ENCODE data around the gene TMEM120B. TPM values are rescaled to one million over a fixed set of nuclear protein-coding genes. Genes with fewer than 3 reads are reported as not detected.
"Not testable (repeated sequence)": the region's sequence is repeated elsewhere in the genome, so short reads cannot be mapped to it uniquely, and the experiment has no call there.

TMEM120B gene
- total and polyA plus RNA-seq, 2 of the 4 experiments (the other 2 are of a cell fraction), result 10.6 to 18.4 TPM

DNA sequence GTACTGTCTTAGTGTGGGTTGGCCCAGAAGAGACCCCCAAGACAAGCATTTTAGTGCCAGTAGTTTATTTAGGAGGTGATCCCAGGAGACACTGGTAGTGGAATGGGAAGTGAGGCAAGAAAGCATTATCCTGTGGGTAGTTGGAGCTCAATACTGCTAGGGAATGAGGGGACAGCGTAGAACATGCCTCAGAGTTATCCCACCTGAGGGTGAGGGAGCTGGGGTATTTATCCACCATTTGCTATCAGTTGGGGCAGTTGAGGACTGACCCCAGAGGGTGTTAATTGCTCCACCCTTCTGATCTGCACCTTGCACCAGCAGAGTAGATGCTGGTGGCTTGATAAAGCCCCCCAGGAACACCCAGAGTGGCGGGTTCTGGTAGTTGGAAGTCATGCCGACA, 43.0 kb downstream of the TMEM120B start:
- Histone ChIP-seq H3K4me1 (ENCODE audit: control insufficient read depth, insufficient read depth, low read length) (peaks cover 4% of the 10 kb centered on the region), H3K56ac (ENCODE audit: extremely low read depth, insufficient read depth, low read length) (no peak overlapping the region), H3K9ac (ENCODE audit: low read depth, low read length) (no peak overlapping the region), H2AK5ac (ENCODE audit: low read depth, low read length) (no peak overlapping the region; the same call in 1 of the 2 replicates), H3K9me1 (ENCODE audit: insufficient read depth, low read length) (0 out of 2 replicates have a peak, but pooled peaks cover 7% of the 10 kb centered on the region), H2AFZ (replicated peaks; ENCODE audit: low read length, poor library complexity) (no peak overlapping the region), H2BK15ac (ENCODE audit: low read depth, low read length) (no peak overlapping the region), H3K27ac (ENCODE audit: insufficient read depth, low read length) (no peak overlapping the region), H3K4ac (ENCODE audit: low read depth, low read length) (no peak overlapping the region), H2BK20ac (ENCODE audit: low read depth, low read length) (no peak overlapping the region), H2BK120ac (ENCODE audit: low read depth, low read length) (no peak overlapping the region), H3K36me3 (ENCODE audit: control insufficient read depth, insufficient read depth, low read length) (peaks cover 18% of the 10 kb centered on the region), H4K5ac (ENCODE audit: low read depth, low read length) (no peak overlapping the region), H3K23ac (ENCODE audit: low read depth, low read length) (no peak overlapping the region), H4K20me1 (ENCODE audit: insufficient read depth, low read length) (no peaks in the 10 kb centered on the region), H3K27me3 (ENCODE audit: control insufficient read depth, insufficient read depth, low read length) (no peaks in the 10 kb centered on the region), H3K4me2 (ENCODE audit: low read depth, low read length) (no peak overlapping the region), H3K79me1 (ENCODE audit: low read depth in 1 of 2, low read length in 2 of 2) (no peaks in the 10 kb centered on the region; a peak in 1 of 4 replicates), H4K8ac (ENCODE audit: low read depth in 2 of 2, low read length in 2 of 2) (no peak overlapping the region), H3K4me3 (ENCODE audit: insufficient read depth, low read depth, low read length) (no peak overlapping the region), H4K91ac (ENCODE audit: insufficient read depth, low read depth, low read length) (no peak overlapping the region), H2BK5ac (ENCODE audit: low read depth, low read length, poor library complexity, severe bottlenecking) (no peak overlapping the region), H3K14ac (replicated peaks; ENCODE audit: low read depth, low read length) (no peak overlapping the region), H2AK9ac (replicated peaks; ENCODE audit: low read depth, low read length, poor library complexity) (no peak overlapping the region), H3K9me3 (ENCODE audit: control insufficient read depth, insufficient read depth, low read length) (no peaks in the 10 kb centered on the region), H3K18ac (ENCODE audit: low read depth, low read length) (no peak overlapping the region)
- CTCF ChIA-PET, result no interaction called here
- no CpG with 5 or more reads among the region's 3 CpGs for WGBS, 2 experiments (ENCODE audit: extremely low coverage in 2 of 2, insufficient read length in 1 of 2)
- POLR2A ChIA-PET (ENCODE audit: unreplicated experiment), result no interaction called here
- BruUV-seq (replicated peaks), result no TSS peak
- ATAC-seq (ENCODE audit: low read depth) (no peak), DNase-seq (no peak)
- dilution Hi-C loops (cut with HindIII; ENCODE audit: low sequenced_read_pairs, unreplicated experiment) (no loop called here), intact Hi-C loops (cut with micrococcal nuclease) (no loop called here), in situ Hi-C loops (cut with MboI; ENCODE audit: low sequenced_read_pairs) (no loop called here)
- TF ChIP-seq BHLHE40 (IDR thresholded peaks at IDR 0.05; ENCODE audit: low read depth, low read length), result no peak
- TF ChIP-seq RAD21 (IDR thresholded peaks at IDR 0.05; ENCODE audit: low read length), result no peak
- TF ChIP-seq RCOR1 (IDR thresholded peaks at IDR 0.05; ENCODE audit: insufficient replicate concordance, low read length), result no peak
- TF ChIP-seq MXI1 (IDR thresholded peaks at IDR 0.05; ENCODE audit: borderline replicate concordance, low read depth, low read length), result no peak
- TF ChIP-seq CHD1 (IDR thresholded peaks at IDR 0.05; ENCODE audit: low read depth, low read length), result no peak
- no peak for TF ChIP-seq FOS (IDR thresholded peaks at IDR 0.05; ENCODE audit: low read depth, low read length)

DNA sequence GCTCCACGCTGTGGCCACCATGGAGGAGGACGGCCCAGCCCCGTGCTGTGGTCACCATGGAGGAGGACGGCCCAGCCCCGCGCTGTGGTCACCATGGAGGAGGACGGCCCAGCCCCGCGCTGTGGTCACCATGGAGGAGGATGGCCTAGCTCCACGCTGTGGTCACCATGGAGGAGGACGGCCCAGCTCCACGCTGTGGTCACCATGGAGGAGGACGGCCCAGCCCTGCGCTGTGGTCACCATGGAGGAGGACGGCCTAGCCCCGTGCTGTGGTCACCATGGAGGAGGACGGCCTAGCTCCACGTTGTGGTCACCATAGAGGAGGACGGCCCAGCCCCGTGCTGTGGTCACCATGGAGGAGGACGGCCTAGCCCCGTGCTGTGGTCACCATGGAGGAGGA, 46.0 kb downstream of the TMEM120B start:
- in situ Hi-C loops (cut with MboI; ENCODE audit: low sequenced_read_pairs), result not testable (repeated sequence)

More for the DNA sequence above, 46.0 kb downstream of the TMEM120B start:
- H3K4me1 ChIP-seq (ENCODE audit: control insufficient read depth, insufficient read depth, low read length); intact Hi-C loops (cut with micrococcal nuclease); POLR2A ChIA-PET (ENCODE audit: unreplicated experiment); H2BK120ac ChIP-seq (ENCODE audit: low read depth, low read length); dilution Hi-C loops (cut with HindIII; ENCODE audit: low sequenced_read_pairs, unreplicated experiment); H2AK5ac ChIP-seq (ENCODE audit: low read depth, low read length); H3K23ac ChIP-seq (ENCODE audit: low read depth, low read length); H3K79me1 ChIP-seq (ENCODE audit: low read depth in 1 of 2, low read length in 2 of 2); H2BK15ac ChIP-seq (ENCODE audit: low read depth, low read length); H2BK5ac ChIP-seq (ENCODE audit: low read depth, low read length, poor library complexity, severe bottlenecking); H3K9me3 ChIP-seq (ENCODE audit: control insufficient read depth, insufficient read depth, low read length); H3K4me2 ChIP-seq (ENCODE audit: low read depth, low read length); H4K5ac ChIP-seq (ENCODE audit: low read depth, low read length); H3K56ac ChIP-seq (ENCODE audit: extremely low read depth, insufficient read depth, low read length); H2BK20ac ChIP-seq (ENCODE audit: low read depth, low read length); BruUV-seq (replicated peaks); H4K8ac ChIP-seq (ENCODE audit: low read depth in 2 of 2, low read length in 2 of 2); CTCF ChIA-PET; H3K4me3 ChIP-seq (ENCODE audit: insufficient read depth, low read depth, low read length); DNase-seq; ATAC-seq (ENCODE audit: low read depth); H3K18ac ChIP-seq (ENCODE audit: low read depth, low read length); H2AK9ac ChIP-seq (replicated peaks; ENCODE audit: low read depth, low read length, poor library complexity); H3K27ac ChIP-seq (ENCODE audit: insufficient read depth, low read length); H4K20me1 ChIP-seq (ENCODE audit: insufficient read depth, low read length); H3K14ac ChIP-seq (replicated peaks; ENCODE audit: low read depth, low read length); H3K4ac ChIP-seq (ENCODE audit: low read depth, low read length); H3K27me3 ChIP-seq (ENCODE audit: control insufficient read depth, insufficient read depth, low read length); H3K9ac ChIP-seq (ENCODE audit: low read depth, low read length); H2AFZ ChIP-seq (replicated peaks; ENCODE audit: low read length, poor library complexity); H4K91ac ChIP-seq (ENCODE audit: insufficient read depth, low read depth, low read length): not testable (repeated sequence)
- peaks cover 10% of the 10 kb centered on the region for H3K9me1 ChIP-seq (ENCODE audit: insufficient read depth, low read length)
- WGBS, 2 experiments (ENCODE audit: extremely low coverage in 2 of 2, insufficient read length in 1 of 2), result 100% methylated on average over 2 of the region's 22 CpGs; no CpG with 5 or more reads in 1 of the 2 experiments
- peaks cover 11% of the 10 kb centered on the region for H3K36me3 ChIP-seq (ENCODE audit: control insufficient read depth, insufficient read depth, low read length)

Measured in IMR-90 (cell line).